Occipital lobe (tissue), 2 donors: ENCODE data around the gene OPRL1. TPM values are rescaled to one million over a fixed set of nuclear protein-coding genes. Genes with fewer than 3 reads are reported as not detected.

Source experiments
- DNase-seq: peaks from one replicate; lab custom pipeline; 2025; lab: John Stamatoyannopoulos, UW
- total RNA-seq: library from RNA; depleted of rRNA; stranded (reverse); fragments of >200 nt; gene quantifications from one replicate; pipeline ENCODE4 v1.2.3, GENCODE V29; 2014

Gene OPRL1
- total RNA-seq, 1 donor from 2014 or later = 14.3 TPM

DNA sequence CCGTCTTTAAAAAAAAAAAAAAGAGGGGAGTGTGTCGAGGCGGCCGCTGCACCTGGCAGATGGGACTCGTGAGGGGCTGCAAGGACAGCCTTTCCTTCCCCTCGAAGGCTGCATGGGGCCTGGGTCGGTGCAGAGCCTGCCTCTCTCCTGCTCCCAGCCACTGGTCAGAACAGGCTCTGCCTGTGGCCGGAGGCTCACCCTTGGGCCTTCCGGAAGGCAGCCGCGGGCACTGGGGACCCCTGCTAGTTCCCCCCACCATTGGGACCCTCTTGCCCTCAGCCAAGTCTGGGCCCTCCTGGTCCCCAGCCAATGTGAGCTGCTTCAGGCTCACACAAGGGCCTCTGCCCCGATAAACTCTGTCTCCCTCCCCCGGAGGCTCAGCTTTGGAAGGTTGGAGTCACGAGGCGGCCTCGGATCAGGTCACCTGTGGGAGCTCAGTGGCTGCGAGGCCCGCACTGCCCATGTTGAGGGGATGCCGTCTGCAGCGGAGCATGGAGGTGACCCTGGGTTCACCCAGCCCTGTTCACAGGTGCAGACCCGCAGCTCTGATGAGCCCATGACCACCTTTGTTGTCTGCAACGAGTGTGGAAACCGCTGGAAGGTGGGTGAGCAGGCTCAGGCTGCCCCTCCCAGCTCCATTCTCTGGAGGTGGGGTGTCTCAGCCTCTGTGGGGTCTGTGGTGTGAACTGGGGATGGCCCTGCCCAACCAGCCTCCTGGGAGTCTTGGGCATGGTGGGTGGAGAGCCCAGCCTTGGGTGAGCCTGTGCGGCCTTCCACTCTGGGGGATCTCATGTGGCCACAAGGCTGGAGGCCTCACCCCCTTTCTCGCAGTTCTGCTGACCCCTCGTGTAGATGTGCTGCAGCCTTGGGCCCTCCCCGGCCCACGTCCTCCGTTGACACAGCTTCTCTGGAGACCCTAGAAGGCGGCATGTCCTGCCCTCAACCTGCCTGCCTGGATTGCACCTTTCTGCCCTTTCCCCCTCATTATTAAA, 8.2 kb upstream of the OPRL1 start:
- DNase-seq = no peak

DNA sequence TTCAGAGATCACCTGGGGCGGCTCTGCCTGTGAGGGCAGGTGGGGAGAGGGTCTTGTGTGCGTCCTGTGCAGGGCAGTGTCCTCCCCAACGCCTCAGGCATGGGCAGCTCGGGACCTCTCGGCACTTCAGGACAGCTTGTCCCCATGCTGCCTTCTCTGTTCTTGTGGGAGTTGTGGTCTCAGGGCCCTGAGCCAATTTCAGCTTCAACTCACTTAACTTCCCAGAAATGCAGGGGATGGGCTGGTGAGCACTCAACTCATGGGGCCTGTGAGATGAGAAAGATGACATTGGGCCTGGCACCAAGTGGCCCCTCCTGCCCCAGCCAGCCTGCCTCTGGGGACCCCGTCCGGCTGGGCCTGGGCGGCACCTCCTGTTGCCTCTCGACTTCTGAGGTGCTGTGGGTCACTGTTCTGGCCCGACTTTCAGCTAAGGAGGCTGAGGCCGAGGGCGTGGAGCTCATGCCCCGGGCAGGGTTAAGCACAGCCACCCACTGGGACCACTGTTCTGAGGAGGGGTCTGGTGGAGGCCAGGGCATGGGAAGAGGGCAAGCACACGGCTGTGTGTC, 7.3 kb upstream of the OPRL1 start:
- no peak for DNase-seq

DNA sequence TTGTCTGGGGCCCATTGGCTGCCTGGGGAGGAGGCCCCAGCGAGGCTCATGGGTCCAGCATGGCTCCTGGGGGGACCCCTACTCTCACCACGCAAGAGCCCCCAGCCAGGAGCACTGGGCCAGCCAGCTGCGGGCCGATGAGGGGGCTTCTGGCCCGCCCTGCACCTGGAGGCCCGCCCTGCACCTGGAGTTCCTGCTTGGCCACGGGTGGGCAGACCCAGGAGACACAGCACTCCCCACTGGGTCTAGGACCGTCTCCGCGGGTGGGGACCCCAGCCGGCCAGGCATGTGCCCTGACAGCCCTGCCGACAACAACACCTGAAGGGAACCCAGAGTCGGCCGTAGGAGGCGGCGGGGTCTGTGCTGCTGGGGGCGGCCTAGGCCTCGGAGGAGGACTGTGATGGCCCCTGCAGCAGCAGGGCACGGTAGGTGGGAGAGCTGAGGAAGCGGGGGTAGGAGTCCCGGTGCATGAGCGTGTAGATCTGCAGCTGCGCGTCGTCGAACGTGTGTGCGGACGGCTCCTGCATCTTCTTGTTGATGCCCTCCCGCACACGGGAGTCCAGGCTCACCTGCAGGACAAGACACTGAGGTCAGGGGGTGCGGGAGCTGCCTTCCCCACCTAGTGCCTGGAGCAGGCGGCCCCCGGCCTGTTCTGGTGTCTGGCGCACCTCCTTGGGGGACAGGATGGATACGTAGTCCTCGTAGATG, 6.3 kb upstream of the OPRL1 start:
- DNase-seq = no peak

DNA sequence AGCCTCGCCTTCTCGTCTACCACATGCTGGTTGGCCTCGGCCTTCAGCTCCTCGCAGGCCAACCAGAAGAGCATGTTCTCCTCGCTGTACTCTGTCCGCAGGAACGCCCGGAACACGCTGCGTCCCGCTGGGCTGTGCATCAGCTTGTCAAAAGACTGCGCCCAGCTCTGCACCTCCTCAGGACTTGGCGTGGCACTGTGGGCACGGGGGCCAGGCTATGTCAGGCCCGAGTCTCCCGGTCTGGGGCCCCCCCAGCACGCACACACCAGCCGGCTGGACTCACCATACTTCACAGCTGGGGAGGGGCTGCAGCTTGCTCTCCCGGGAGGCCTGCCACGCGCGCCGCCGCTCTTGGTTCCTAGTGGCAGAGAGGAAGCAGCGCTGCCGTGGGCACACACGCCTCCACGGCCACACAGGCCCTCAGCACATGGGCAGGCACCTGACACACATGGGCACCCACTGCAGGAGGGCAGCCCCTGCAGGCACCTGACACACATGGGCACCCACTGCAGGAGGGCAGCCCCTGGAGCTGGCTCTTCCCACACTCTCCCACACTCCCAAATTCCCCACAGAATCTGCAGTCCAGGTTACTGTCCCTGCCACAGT, 5.6 kb upstream of the OPRL1 start:
- DNase-seq = no peak

DNA sequence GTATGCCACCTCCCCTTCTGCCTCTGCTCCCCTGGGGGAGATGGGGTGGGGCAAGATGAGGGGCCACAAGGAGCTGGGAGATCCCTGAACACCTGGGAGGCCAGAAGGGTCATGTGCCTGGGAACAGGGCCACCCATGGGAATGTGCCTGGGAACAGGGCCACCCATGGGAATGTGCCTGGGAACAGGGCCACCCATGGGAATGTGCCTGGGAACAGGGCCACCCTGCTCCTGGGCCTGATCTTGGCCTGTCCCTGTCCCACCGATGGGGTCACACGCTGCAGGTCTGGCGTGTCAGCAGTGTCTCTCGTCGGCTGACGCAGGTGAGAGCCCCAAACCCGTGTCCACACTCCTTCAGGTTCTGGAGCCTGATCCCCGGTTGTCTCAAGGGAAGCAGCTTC, 4.9 kb upstream of the OPRL1 start:
- no peak for DNase-seq

DNA sequence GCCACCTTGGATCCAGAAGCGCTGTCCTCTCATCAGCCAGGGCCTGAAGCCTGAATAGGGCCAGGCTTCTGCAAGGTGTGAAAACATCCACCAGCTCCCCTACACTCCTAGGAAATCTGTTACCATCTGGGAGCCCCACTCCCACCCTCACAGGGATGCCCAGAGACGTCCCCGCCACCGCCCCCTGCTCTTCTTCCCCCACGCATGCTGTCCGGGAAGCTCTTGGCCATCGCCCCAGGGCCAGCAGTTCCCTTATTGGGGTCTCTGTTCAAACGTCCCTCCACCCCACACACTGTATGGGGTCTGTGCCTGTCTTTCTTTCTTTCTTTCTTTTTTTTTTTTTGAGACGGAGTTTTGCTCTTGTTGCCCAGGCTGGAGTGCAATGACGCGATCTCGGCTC, 4.3 kb upstream of the OPRL1 start:
- no peak for DNase-seq

DNA sequence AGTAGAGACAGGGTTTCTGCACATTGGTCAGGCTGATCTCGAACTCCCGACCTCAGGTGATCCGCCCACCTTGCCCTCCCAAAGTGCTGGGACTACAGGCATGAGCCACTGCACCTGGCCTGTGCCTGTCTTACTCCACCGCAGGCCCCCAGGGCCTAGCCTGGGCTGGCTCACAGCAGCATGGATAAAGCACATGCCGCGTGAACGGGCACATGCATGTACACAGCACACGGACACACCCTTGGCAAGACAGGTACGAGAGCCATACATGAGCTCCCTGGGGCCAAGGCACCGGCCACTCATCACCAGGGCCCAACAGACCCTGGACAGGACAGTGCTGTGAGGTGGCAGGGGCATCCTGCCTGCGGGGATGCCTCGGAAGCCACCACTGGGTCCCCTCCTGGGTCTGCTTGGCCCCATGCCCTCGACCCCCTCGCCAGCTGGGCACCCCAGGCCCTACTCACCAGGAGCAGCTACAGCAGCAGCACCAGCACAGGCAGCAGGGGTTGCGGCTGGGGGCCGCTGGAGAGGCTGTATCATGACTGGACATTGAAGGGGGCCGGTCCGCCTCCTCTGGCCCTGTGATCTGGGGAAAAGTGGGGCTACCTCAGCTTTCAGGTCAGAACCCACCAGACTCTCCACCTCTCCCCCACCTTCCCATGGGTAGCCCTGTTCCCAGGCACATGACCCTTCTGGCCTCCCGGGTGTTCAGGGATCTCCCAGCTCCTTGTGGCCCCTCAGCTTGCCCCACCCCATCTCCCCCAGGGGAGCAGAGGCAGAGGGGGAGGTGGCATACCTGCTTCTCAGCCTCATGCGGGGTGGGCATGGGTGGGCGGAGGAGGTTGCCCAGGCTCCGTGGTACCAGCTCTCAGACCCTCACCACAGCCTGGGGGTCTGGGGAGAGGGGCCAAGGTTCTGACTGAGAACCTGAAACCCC, 3.6 kb upstream of the OPRL1 start:
- DNase-seq = no peak

DNA sequence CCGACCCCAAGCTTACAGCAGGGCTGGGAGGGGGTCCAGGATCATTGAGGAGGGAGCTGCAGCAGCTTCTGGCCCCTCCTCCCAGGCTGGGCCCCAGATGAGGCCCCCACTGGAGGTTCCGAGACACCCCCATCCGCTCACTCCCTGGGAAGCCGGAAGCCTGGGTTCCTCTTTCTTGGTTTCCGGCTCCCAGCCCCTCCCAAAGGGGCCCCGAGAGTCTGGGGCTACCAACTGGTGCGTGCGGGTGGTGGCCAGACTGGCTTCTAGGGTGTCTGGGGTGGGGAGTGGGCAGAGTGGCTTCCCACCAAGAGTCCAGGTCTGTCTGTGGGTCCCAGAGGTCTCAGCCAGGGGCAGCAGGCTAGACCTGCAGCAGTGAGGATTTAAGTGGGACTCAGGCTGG, 2.8 kb upstream of the OPRL1 start:
- no peak for DNase-seq

DNA sequence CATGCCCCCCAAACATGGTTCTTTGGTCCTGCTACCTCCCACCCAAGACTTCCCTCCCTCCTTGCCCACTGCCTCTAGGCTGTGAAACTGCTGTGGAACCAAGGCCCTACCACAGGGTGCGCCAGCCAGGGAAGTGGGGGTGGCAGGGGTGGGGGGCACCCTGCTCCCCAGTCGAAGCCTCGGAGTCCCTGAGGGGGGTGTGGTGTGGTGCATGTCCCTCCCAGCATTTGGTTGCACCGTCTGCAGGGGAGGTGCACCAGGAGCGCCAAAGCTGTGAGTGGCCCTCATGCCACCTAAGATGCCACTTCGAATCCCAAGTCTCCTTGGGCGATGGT, 2.4 kb upstream of the OPRL1 start:
- no peak for DNase-seq

DNA sequence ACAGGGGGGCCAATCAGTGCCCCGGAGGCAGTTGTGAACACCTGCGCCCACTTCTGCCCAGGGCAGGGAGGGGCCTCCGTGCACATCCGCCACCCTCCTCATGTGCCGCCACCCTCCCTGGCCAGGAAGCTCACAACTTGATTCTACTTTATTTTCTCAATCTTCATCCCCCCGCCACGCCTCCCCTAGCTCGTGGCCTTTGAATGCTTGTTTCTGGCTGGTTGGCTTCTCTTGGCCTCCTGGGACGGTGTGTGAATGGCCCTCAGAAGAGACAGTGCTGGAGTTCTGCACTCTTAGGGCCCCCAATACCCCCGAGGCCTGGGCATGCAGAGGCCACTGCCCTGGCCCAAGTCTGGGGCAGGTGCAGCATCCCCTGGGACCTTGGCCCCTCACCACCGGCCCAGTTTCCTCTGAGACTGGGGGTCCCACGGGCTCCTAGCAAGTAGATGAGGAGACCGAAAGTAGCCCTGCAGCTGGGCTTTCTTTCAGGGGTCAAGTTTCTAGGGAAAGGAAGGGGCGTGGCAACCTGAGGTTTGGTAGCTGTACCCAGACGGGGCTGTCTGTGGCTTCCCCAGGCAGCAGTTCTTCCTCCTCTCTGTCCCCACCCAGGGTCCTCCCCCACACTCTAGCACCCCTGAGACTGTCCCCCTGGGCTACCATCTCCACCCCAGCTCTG, 1.9 kb upstream of the OPRL1 start:
- no peak for DNase-seq

DNA sequence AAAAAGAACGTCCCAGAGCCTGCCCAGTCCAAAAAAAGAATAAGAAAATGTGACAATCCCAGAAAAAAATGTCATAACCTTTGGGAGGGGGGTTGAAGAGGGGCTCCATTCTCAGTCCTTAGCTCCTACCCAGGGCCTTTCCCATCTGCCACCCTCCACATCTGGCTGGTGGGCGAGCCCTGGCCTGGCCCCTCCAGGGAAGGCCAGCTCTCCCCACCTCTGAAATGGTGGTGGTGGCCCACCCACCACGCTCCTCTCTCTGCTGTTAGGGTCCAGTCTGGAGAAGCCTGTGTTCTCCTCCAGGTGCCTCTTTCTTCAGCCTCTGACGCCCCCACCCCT, 979 bp upstream of the OPRL1 start:
- DNase-seq = no peak

DNA sequence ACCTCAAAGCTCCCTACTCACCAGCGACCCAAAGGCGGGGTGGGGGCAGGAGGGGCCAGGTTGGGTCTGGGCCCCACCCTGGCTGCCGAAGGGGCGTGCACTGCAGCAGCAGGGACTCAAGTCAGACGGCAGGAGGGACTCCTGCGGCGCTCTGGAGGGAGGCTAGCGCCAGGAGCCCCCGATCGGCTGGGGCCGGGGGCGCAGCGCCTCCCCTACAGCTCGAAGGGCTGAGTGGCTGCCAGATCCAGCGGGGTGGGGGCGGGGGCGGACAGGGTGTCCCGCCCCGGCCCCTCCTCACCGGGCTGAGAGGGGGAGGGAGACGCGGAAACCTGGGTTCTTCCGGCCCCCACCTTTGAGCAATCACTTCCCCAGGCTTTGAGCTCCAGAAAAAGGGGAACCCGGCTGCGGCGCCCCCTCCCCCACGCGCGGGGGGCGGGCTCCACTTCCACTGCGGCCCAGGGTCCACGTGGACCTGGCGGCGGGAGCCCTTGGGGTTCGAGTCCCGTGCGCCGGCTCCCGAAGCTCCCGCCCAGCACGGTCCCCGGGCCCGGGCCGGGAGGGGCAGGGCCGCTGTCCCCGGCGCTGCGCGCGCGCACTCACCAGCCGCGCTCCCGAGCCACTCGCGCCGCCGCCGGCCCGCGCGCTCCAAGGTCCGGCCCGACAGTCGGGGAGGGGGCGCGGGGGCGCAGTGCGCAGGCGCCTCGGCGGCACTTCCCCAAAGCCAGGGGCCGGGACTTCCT, 439 bp upstream of the OPRL1 start, which contains the start of gene RGS19:
Gene RGS19 (minus strand): TSS at position 246 of the 740 bp plus-strand sequence. CDS start 2,632 bp downstream, outside the sequence.
- peak; percentile 28 for DNase-seq

DNA sequence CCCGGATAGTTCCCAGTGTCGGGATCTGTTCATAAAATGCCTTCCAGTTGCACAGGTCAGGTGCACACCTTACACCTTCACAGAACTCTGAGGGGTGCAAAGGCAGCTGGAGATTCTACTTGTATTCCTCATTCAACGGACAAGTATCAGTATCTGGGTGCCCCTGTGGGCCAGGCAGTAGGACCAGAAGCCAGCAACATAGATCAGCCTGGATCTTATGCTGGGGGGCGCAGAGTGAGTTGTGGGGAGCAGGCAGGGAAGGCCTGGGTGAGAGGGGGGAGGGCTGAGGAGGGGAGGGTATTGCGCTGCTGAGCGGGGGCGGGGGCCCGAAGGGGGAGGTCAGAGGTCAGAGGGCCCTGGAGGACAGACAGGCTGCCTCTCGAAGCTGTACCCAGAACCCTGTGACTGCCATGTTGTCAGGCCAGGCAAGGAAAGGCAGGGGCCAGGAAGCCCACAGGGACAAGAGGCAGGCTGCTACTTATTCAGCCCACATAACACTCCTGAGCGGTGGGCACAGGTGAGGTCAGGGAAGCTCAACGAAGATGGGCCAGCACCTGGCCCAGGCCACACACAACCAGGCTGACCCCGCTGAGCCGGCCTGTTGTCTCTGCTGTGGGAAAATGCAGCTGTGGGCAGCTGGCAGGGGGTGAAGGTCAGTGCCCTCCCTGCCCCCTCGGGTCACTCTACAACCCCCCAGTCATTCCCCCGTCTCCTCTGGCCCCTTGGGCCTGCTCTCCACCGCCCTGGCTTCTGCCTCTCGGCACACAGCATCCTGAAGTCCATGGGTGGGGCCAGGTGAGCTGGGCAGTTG, 1.1 kb downstream of the OPRL1 start:
- DNase-seq = no peak

DNA sequence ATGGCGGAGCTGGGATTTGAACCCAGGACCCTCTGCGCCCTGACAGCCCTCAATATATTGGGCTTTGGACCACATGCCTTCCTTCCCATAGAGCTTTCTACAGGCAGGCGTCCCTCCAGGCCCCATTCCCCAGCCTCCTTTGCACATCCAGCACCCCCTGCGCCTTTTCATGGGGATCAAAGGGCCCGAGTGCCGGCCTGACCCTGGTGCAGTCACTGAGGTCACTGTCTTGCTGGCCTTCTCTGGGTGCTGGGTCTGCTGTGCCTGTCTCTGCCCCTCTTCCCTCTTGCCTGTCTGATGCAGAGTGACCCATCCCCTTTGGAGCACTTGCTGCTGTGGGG, 1.7 kb downstream of the OPRL1 start:
- DNase-seq = no peak

DNA sequence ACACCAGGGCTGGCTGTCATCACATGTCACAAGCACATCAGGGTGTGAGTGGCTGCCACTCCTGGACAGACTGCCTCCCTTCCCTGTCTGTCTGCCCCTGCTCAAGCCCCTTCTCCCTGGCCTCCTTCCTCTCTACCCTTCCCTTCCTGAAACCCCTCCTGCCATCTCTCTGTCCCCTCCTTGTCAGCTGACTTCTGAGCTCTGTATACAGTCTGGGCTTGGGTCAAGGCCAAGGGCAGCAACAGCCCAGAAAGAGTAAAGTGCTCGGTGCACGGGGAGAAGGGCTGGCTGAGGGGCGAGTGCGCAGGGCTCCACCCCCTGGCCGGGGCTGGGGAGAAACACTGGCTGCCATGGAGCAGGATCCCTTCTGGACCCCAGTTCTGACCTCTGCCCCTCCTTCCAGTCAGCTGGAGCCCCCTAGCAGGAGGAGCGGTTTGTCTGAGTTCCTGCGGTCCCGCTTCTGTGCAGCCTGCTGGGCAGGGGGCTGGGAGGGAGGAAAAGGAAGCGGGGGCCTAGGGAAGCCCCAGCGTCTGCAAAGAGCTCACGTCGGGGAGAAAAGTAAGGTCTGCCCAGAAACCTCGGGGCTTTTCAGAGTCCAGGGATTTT, 2.3 kb downstream of the OPRL1 start:
- no peak for DNase-seq

DNA sequence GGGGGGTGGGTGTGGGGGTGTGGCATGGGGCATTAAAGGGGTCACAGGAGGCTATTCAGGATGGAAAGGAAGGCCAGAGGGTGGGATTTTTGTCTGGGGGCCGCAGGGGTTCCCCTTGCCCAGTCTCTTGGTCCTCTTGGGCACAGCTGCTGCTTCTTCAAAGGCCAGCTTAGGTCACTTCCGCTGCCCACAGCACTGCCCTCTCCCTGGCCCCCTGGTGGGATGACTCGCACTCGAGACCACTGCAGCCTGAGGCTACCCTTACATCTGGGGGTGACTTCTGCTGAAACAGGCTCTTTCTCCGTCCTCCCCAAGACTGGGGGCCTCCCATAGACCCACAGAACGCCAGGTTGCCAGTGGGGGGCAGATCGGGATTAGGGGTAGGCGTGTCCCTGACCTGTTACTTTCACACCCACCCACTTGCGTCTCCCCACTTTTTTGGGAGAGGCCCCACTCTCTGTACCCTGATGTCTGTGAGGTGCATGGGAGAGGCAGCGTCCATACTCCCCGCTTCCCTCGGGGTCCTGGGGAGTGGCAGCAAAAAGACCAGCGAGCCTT, 3.0 kb downstream of the OPRL1 start:
- no peak for DNase-seq

DNA sequence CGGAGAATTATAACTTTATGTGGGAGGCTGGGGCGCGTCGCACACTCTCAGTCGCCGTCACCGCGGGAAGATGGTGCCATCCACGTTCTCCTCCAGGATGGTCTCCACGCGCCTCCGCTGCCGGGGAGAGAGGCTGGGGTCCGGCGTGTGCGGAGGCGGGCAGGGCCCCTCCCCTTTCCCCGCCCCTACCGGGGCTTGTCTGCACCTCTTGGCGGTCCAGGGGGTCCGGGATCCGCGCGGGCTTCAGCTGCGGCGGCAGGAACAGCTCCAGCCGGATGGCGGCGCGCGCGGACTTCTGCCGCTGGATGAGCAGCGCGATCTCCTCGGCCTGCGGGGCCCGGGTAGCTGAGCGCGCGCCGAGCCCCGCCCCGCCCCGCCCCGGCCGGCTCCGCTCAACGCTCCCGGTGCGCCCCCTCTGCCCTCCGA, 3.5 kb downstream of the OPRL1 start:
- DNase-seq = peak; percentile 37
